Measurements from ENCODE around the gene PKD2.
"Not testable (repeated sequence)": the region's sequence is repeated elsewhere in the genome, so short reads cannot be mapped to it uniquely, and the experiment has no call there.

Gene PKD2

GRCh38 chr4:88122260-88122659 lies 114.8 kb downstream of the PKD2 start:
- not testable (repeated sequence) for DNase-seq

All from suppressor macrophage (primary cell).